H1 (cell line): Measurements from ENCODE around the gene FLT4. TPM values are rescaled to one million over a fixed set of nuclear protein-coding genes. Genes with fewer than 3 reads are reported as not detected.
A peak's percentile ranks its signal among the peaks of the same experiment; 100 is the strongest.

Source experiments
- CTCF ChIA-PET: fragments of 300-600 bp; sonication (Branson Sonifier 250); formaldehyde crosslinking; loops from one replicate; lab custom pipeline; 2021; ENCODE audit not compliant: partially characterized antibody; lab: Charles Lee
- POLR2A ChIA-PET: fragments of 300-600 bp; sonication (Branson Sonifier 250); formaldehyde crosslinking; loops from one replicate; lab custom pipeline; 2021; ENCODE audit warnings: inconsistent platforms; ENCODE audit not compliant: partially characterized antibody; lab: Charles Lee
- DNase-seq, 2 experiments: peaks; one replicate each; pipeline versions ENCODE4 v3.0.0 to v3.0.0-alpha.2; 2010 to 2022; ENCODE audit warnings: low spot score in 2 of 2, low read depth in 1 of 2, mixed read lengths in 1 of 2
- FAIRE-seq: peaks from 2 replicates; lab custom pipeline; 2011; peaks lifted over from hg19 to GRCh38; lab: Jason Lieb, UNC
- H2AFZ ChIP-seq: 2 replicates; pipeline ENCODE4 v1.8.1; 2012; ENCODE audit warnings: low read length, inconsistent platforms
- H2AK5ac ChIP-seq: 2 replicates; pipeline ENCODE4 v1.6.1; 2013; ENCODE audit warnings: low read depth, low read length
- H2BK120ac ChIP-seq: replicated peaks from 2 replicates; pipeline ENCODE3; 2013; ENCODE audit warnings: low read depth, low read length, inconsistent platforms
- H2BK12ac ChIP-seq: 2 replicates; pipeline ENCODE4 v1.6.1; 2013; ENCODE audit warnings: low read depth, low read length
- H2BK15ac ChIP-seq: 2 replicates; pipeline ENCODE4 v1.6.1; 2013; ENCODE audit warnings: low read length
- H2BK20ac ChIP-seq: 2 replicates; pipeline ENCODE4 v1.6.1; 2013; ENCODE audit warnings: low read length
- H2BK5ac ChIP-seq: 2 replicates; pipeline ENCODE4 v1.6.1; 2013; ENCODE audit warnings: low read depth, low read length
- H3K14ac ChIP-seq: 2 replicates; pipeline ENCODE4 v1.6.1; 2013; ENCODE audit warnings: inconsistent platforms; ENCODE audit not compliant: insufficient read length
- H3K18ac ChIP-seq: 2 replicates; pipeline ENCODE4 v1.6.1; 2013; ENCODE audit warnings: low read length; ENCODE audit errors: extremely low read depth
- H3K23ac ChIP-seq: 2 replicates; pipeline ENCODE4 v1.6.1; 2013; ENCODE audit warnings: inconsistent platforms; ENCODE audit not compliant: insufficient read length
- H3K23me2 ChIP-seq: 2 replicates; pipeline ENCODE4 v1.6.1; 2013; ENCODE audit warnings: low read depth, low read length
- H3K27ac ChIP-seq: 2 replicates; pipeline ENCODE4 v1.6.1; 2011; ENCODE audit warnings: low read depth, low read length, inconsistent platforms
- H3K27me3 ChIP-seq, 4 experiments: replicated peaks in 1 of 4; 1 replicate in 1 of 4; 2 replicates in 3 of 4; pipeline versions ENCODE4 v1.6.1 to v1.8.1; 2011 to 2013; ENCODE audit warnings: low read length in 3 of 4, mild to moderate bottlenecking in 3 of 4, inconsistent platforms in 2 of 4, mixed read lengths in 2 of 4, moderate library complexity in 1 of 4; ENCODE audit not compliant: control insufficient read depth in 3 of 4, insufficient read depth in 3 of 4; ENCODE audit errors: extremely low read depth in 1 of 4
- H3K36me3 ChIP-seq, 4 experiments: 2 replicates each; pipeline versions ENCODE4 v1.6.1 to v1.8.1; 2011 to 2013; ENCODE audit warnings: mild to moderate bottlenecking in 4 of 4, low read length in 3 of 4, moderate library complexity in 2 of 4, control low read depth in 1 of 4, inconsistent platforms in 1 of 4; ENCODE audit not compliant: insufficient read depth in 4 of 4, control insufficient read depth in 2 of 4
- H3K4ac ChIP-seq: replicated peaks from 2 replicates; pipeline ENCODE3; 2013; ENCODE audit warnings: low read length, low read depth, mixed read lengths, inconsistent platforms; ENCODE audit not compliant: insufficient read length
- H3K4me1 ChIP-seq, 4 experiments: replicated peaks in 1 of 4; 1 replicate in 1 of 4; 2 replicates in 3 of 4; pipeline versions ENCODE4 v1.6.1 to v1.8.1; 2011 to 2013; ENCODE audit warnings: low read length in 3 of 4, inconsistent platforms in 2 of 4, mixed read lengths in 1 of 4; ENCODE audit not compliant: insufficient read depth in 4 of 4, control insufficient read depth in 3 of 4
- H3K4me2 ChIP-seq, 2 experiments: 2 replicates each; pipeline versions ENCODE4 v1.6.1 to v1.8.1; 2011 to 2013; ENCODE audit warnings: low read depth in 2 of 2, low read length in 2 of 2, control low read depth in 1 of 2, inconsistent platforms in 1 of 2, mild to moderate bottlenecking in 1 of 2; ENCODE audit not compliant: insufficient read depth in 1 of 2
- H3K4me3 ChIP-seq, 4 experiments: fragments of 200-600, 300-600 bp in 1 of 4; sonication (generic), shearing (Covaris generic), sonication (Bioruptor Twin) in 1 of 4; 2 replicates each; pipeline versions ENCODE4 v1.5.1 to v1.8.1; 2011 to 2016; ENCODE audit warnings: low read length in 4 of 4, low read depth in 3 of 4, control low read depth in 2 of 4, inconsistent platforms in 2 of 4, mild to moderate bottlenecking in 2 of 4, mixed read lengths in 1 of 4, moderate library complexity in 1 of 4; ENCODE audit not compliant: insufficient read depth in 2 of 4; ENCODE audit errors: extremely low read depth in 1 of 4
- H3K56ac ChIP-seq: replicated peaks from 2 replicates; pipeline ENCODE3; 2013; ENCODE audit warnings: low read depth, mild to moderate bottlenecking, mixed read lengths, low read length, inconsistent platforms; ENCODE audit not compliant: insufficient read length
- H3K79me1 ChIP-seq: 2 replicates; pipeline ENCODE4 v1.6.1; 2013; ENCODE audit warnings: low read depth, low read length, control low read depth
- H3K79me2 ChIP-seq, 2 experiments: 2 replicates each; pipeline versions ENCODE4 v1.6.1 to v1.8.1; 2012 to 2013; ENCODE audit warnings: low read length in 2 of 2, mild to moderate bottlenecking in 2 of 2, inconsistent platforms in 1 of 2; ENCODE audit not compliant: insufficient read depth in 2 of 2, control insufficient read depth in 1 of 2
- H3K9ac ChIP-seq, 4 experiments: replicated peaks in 1 of 4; 1 replicate in 1 of 4; 2 replicates in 3 of 4; pipeline versions ENCODE4 v1.6.1 to v1.8.1; 2011 to 2013; ENCODE audit warnings: low read depth in 3 of 4, low read length in 3 of 4, control low read depth in 2 of 4, mild to moderate bottlenecking in 2 of 4, moderate library complexity in 2 of 4, inconsistent platforms in 1 of 4; ENCODE audit errors: extremely low read depth in 1 of 4
- H3K9me3 ChIP-seq, 2 experiments: 2 replicates each; pipeline versions ENCODE4 v1.6.1 to v1.8.1; 2012 to 2013; ENCODE audit warnings: mild to moderate bottlenecking in 2 of 2, moderate library complexity in 2 of 2, control low read depth in 1 of 2, inconsistent platforms in 1 of 2, low read depth in 1 of 2, low read length in 1 of 2, mixed read lengths in 1 of 2; ENCODE audit not compliant: insufficient read depth in 2 of 2
- H4K20me1 ChIP-seq, 2 experiments: replicated peaks in 1 of 2; 2 replicates each; pipeline versions ENCODE3 to v1.8.1; 2011 to 2013; ENCODE audit warnings: inconsistent platforms in 2 of 2, low read length in 2 of 2, mild to moderate bottlenecking in 1 of 2; ENCODE audit not compliant: insufficient read depth in 2 of 2, control insufficient read depth in 1 of 2
- H4K5ac ChIP-seq: 2 replicates; pipeline ENCODE4 v1.6.1; 2013; ENCODE audit warnings: low read length, low read depth, mixed read lengths, inconsistent platforms; ENCODE audit not compliant: insufficient read length
- H4K8ac ChIP-seq: 2 replicates; pipeline ENCODE4 v1.8.0; 2013; ENCODE audit warnings: mild to moderate bottlenecking, moderate library complexity, low read length, inconsistent platforms; ENCODE audit not compliant: insufficient read depth; ENCODE audit errors: extremely low read depth
- H4K91ac ChIP-seq: replicated peaks from 2 replicates; pipeline ENCODE3; 2013; ENCODE audit warnings: low read length, mixed read lengths, inconsistent platforms; ENCODE audit not compliant: insufficient read length
- ATF2 ChIP-seq: IDR thresholded peaks from 2 replicates; pipeline ENCODE4 v1.6.1; 2012; ENCODE audit warnings: low read length, inconsistent platforms
- CEBPB ChIP-seq: IDR thresholded peaks from 2 replicates; pipeline ENCODE4 v1.6.1; 2012; ENCODE audit warnings: low read depth, low read length
- CHD1 ChIP-seq: IDR thresholded peaks from 2 replicates; pipeline ENCODE4 v1.6.1; 2012; ENCODE audit warnings: low read depth, low read length, improper control_type of control experiment
- CREB1 ChIP-seq: IDR thresholded peaks from 2 replicates; pipeline ENCODE4 v1.6.1; 2012; ENCODE audit warnings: inconsistent platforms
- CTBP2 ChIP-seq: IDR thresholded peaks from 2 replicates; pipeline ENCODE4 v1.7.0; 2011; ENCODE audit warnings: borderline replicate concordance, mild to moderate bottlenecking, moderate library complexity, mixed read lengths, low read length; ENCODE audit not compliant: insufficient read depth, insufficient read length
- HDAC6 ChIP-seq: IDR thresholded peaks from one replicate; pipeline ENCODE4 v1.7.1; 2012; ENCODE audit warnings: low read depth, mild to moderate bottlenecking, inconsistent platforms, low read length, moderate library complexity
- MAFK ChIP-seq: IDR thresholded peaks from 2 replicates; pipeline ENCODE4 v1.6.1; 2012; ENCODE audit warnings: low read depth, mild to moderate bottlenecking, improper control_type of control experiment, low read length
- RFX5 ChIP-seq: IDR thresholded peaks from 2 replicates; pipeline ENCODE4 v1.6.1; 2011; ENCODE audit warnings: low read depth, low read length, improper control_type of control experiment, borderline replicate concordance
- RNF2 ChIP-seq: fragments of 200-900, 300-1000 bp; sonication (generic); IDR thresholded peaks from 2 replicates; pipeline ENCODE4 v1.7.1; 2016; ENCODE audit warnings: borderline replicate concordance, low read depth, mild to moderate bottlenecking, antibody characterized with exemption, low read length; ENCODE audit not compliant: poor library complexity, severe bottlenecking; ENCODE audit errors: missing control alignments
- SAP30 ChIP-seq: fragments of 300-600 bp; sonication (generic); IDR thresholded peaks from 2 replicates; pipeline ENCODE4 v1.7.1; 2012; ENCODE audit warnings: low read length, moderate library complexity, mild to moderate bottlenecking, inconsistent platforms; ENCODE audit not compliant: insufficient read depth, insufficient replicate concordance
- SIRT6 ChIP-seq: IDR thresholded peaks from one replicate; pipeline ENCODE4 v1.7.1; 2012; ENCODE audit warnings: low read length, inconsistent platforms
- SP1 ChIP-seq: IDR thresholded peaks from 2 replicates; pipeline ENCODE4 v1.6.1; 2011; ENCODE audit warnings: low read depth, low read length
- YY1 ChIP-seq: IDR thresholded peaks from 2 replicates; pipeline ENCODE4 v1.6.1; 2011; ENCODE audit warnings: low read depth, mild to moderate bottlenecking, low read length
- WGBS, 2 experiments: shearing (Covaris generic) in 1 of 2; methylation state at CpG; one replicate each; pipeline versions ENCODE4 v1.1.6 to v1.1.7; 2013 to 2015; ENCODE audit warnings: low lambda C conversion rate in 2 of 2, mixed read lengths in 2 of 2, inconsistent platforms in 1 of 2, low coverage in 1 of 2, missing lambda C conversion rate in 1 of 2; ENCODE audit not compliant: insufficient replicate concordance in 2 of 2, insufficient coverage in 1 of 2, insufficient read length in 1 of 2; ENCODE audit errors: extremely low coverage in 1 of 2, missing lambda C conversion rate in 1 of 2; 5-methylcytosine and 5-hydroxymethylcytosine counted together
- polyA plus RNA-seq, 7 experiments: library from polyadenylated mRNA; depleted of rRNA in 3 of 7; stranded (reverse) in 5 of 7; unstranded in 2 of 7; fragments of >200 nt in 5 of 7; fragments of 200-250 nt in 2 of 7; gene quantifications; 1 replicate in 5 of 7; 2 replicates in 1 of 7; 4 replicates in 1 of 7; pipeline versions ENCODE4 v1.2.1 to v1.2.3, GENCODE V29; 2011 to 2013; ENCODE audit warnings: missing spikeins in 2 of 7, mixed read lengths in 2 of 7
- total RNA-seq: library from RNA; stranded (reverse); fragmentation: NEBNext Ultra II Directional; extraction: Animal tissue kit (Norgen Biotek cat#: 25700); gene quantifications from 2 replicates; pipeline ENCODE4 v1.2.1, GENCODE V29; 2021

FLT4 gene
- total and polyA plus RNA-seq, 2 of the 8 experiments (the other 6 are each of a cell fraction or from before 2014, with no cell fraction given): 6.5 to 7.7 TPM

- no peak overlapping the region for H3K27ac ChIP-seq
- H3K18ac ChIP-seq: no peak overlapping the region
- 89% methylated on average over 9 of the region's 9 CpGs; no CpG with 5 or more reads in 1 of the 2 experiments for WGBS, 2 experiments
- no peak overlapping the region for H3K9ac ChIP-seq
- FAIRE-seq: no peak
- H2AFZ ChIP-seq: no peak overlapping the region
- no peak overlapping the region for H3K4me2 ChIP-seq
- H3K23ac ChIP-seq: no peak overlapping the region
- no peaks in the 10 kb centered on the region; a peak in 1 of 7 replicates for H3K4me1 ChIP-seq
- no peak overlapping the region for H3K4me3 ChIP-seq
- no peak overlapping the region for H3K4ac ChIP-seq
- no peak overlapping the region for H2BK5ac ChIP-seq
- H3K27me3 ChIP-seq: peaks cover 0 to 2% (median under 1%) of the 10 kb centered on the region in 4 experiments; a peak in 4 of 7 replicates
- no peak overlapping the region for H2BK12ac ChIP-seq
- H3K36me3 ChIP-seq: no peaks in the 10 kb centered on the region
- no peaks in the 10 kb centered on the region for H3K79me1 ChIP-seq
- H2BK20ac ChIP-seq: no peak overlapping the region
- POLR2A ChIA-PET: no interaction called here
- DNase-seq: no peak
- H3K14ac ChIP-seq: no peak overlapping the region
- no peak overlapping the region for H4K91ac ChIP-seq
- H2AK5ac ChIP-seq: no peak overlapping the region
- no peak overlapping the region for H4K5ac ChIP-seq
- peak overlapping the region; percentile 14 for H4K8ac ChIP-seq
- peaks cover 6% of the 10 kb centered on the region; the same call in 1 of the 2 replicates for H3K23me2 ChIP-seq
- no peaks in the 10 kb centered on the region for H3K79me2 ChIP-seq
- H2BK15ac ChIP-seq: no peak overlapping the region
- H3K56ac ChIP-seq: no peak overlapping the region
- H3K9me3 ChIP-seq: no peaks in the 10 kb centered on the region
- H2BK120ac ChIP-seq: no peak overlapping the region
- H4K20me1 ChIP-seq: peaks cover 0 to 2% of the 10 kb centered on the region in 2 experiments
- CTCF ChIA-PET: interaction anchor here (0.6 to 2.0 kb wide), 6 partner anchors 8 to 305 kb away, joined by 3 to 7 read pairs (median 4); no protein-coding TSS in a partner anchor
- TF ChIP-seq SP1: no peak
- TF ChIP-seq MAFK: no peak
- no peak for TF ChIP-seq ATF2
- TF ChIP-seq SIRT6: no peak
- TF ChIP-seq SAP30: no peak
- no peak for TF ChIP-seq RFX5
- no peak for TF ChIP-seq CTBP2
- no peak for TF ChIP-seq RNF2
- TF ChIP-seq CEBPB: no peak
- TF ChIP-seq YY1: no peak
- no peak for TF ChIP-seq HDAC6
- TF ChIP-seq CHD1: no peak
- TF ChIP-seq CREB1: no peak
These were observed 51.1 kb downstream of the FLT4 start for GRCh38 chr5:180598316-180598701.
